Activated CD4-positive, alpha-beta T cell treated with anti-CD3 and anti-CD28 coated beads, Interleukin-2, amount 10 ng/mL, durations not matched to agents 24 days and 14 days (primary cell): ENCODE measurements around the gene TMEM235. TPM values are rescaled to one million over a fixed set of nuclear protein-coding genes. Genes with fewer than 3 reads are reported as not detected.

ENCODE experiments used
- DNase-seq: peaks from one replicate; pipeline ENCODE4 v3.0.0; 2022
- H3K27ac Mint-ChIP-seq: one replicate; pipeline ENCODE4 v1.8.0; 2022; ENCODE audit warnings: mild to moderate bottlenecking, mixed read lengths
- H3K27me3 Mint-ChIP-seq: one replicate; pipeline ENCODE4 v1.8.0; 2022; ENCODE audit warnings: mixed read lengths
- H3K36me3 Mint-ChIP-seq: one replicate; pipeline ENCODE4 v1.8.0; 2022; ENCODE audit warnings: low read depth, mild to moderate bottlenecking, mixed read lengths
- H3K4me1 Mint-ChIP-seq: one replicate; pipeline ENCODE4 v1.8.0; 2021; ENCODE audit warnings: mixed read lengths
- H3K4me3 Mint-ChIP-seq: one replicate; pipeline ENCODE4 v1.8.0; 2022; ENCODE audit warnings: mild to moderate bottlenecking, moderate library complexity, mixed read lengths
- H3K9me3 Mint-ChIP-seq: one replicate; pipeline ENCODE4 v1.8.0; 2021; ENCODE audit warnings: mixed read lengths
- intact Hi-C: fragments of 100-400 bp; cut with micrococcal nuclease; formaldehyde crosslinking; loops from one replicate; pipeline ENCODE4 v1.15.1; 2023
- total RNA-seq: library from RNA; stranded (reverse); gene quantifications from 2 replicates; pipeline ENCODE4 v1.2.3, GENCODE V29; 2022

Gene TMEM235
- total RNA-seq, 1 donor from 2014 or later: not detected

- H3K27me3 Mint-ChIP-seq: peaks cover 9% of the 10 kb centered on the region
- no peak for DNase-seq
- no peak overlapping the region for H3K27ac Mint-ChIP-seq
- H3K36me3 Mint-ChIP-seq: no peaks in the 10 kb centered on the region
- H3K9me3 Mint-ChIP-seq: no peaks in the 10 kb centered on the region
- H3K4me1 Mint-ChIP-seq: peaks cover 4% of the 10 kb centered on the region
- intact Hi-C loops: no loop called here
- no peak overlapping the region for H3K4me3 Mint-ChIP-seq
Observed at GRCh38 chr17:78237401-78238012, 6.1 kb downstream of the TMEM235 start.

GRCh38 chr17:78238823-78239488 lies 7.5 kb downstream of the TMEM235 start:
- H3K27ac Mint-ChIP-seq: no peak overlapping the region
- peaks cover 2% of the 10 kb centered on the region for H3K27me3 Mint-ChIP-seq
- no peaks in the 10 kb centered on the region for H3K9me3 Mint-ChIP-seq
- intact Hi-C loops: no loop called here
- no peak overlapping the region for H3K4me3 Mint-ChIP-seq
- no peaks in the 10 kb centered on the region for H3K4me1 Mint-ChIP-seq
- DNase-seq: no peak
- H3K36me3 Mint-ChIP-seq: no peaks in the 10 kb centered on the region

- H3K27ac Mint-ChIP-seq: no peak overlapping the region
- H3K9me3 Mint-ChIP-seq: no peaks in the 10 kb centered on the region
- H3K4me1 Mint-ChIP-seq: no peaks in the 10 kb centered on the region
- intact Hi-C loops: no loop called here
- H3K27me3 Mint-ChIP-seq: no peaks in the 10 kb centered on the region
- H3K36me3 Mint-ChIP-seq: no peaks in the 10 kb centered on the region
- no peak overlapping the region for H3K4me3 Mint-ChIP-seq
- DNase-seq: no peak
Observed at GRCh38 chr17:78239489-78239931, 8.1 kb downstream of the TMEM235 start.

GRCh38 chr17:78240012-78240655 lies 8.7 kb downstream of the TMEM235 start:
- Mint-ChIP-seq H3K27ac (no peak overlapping the region), H3K27me3 (no peaks in the 10 kb centered on the region), H3K4me1 (no peaks in the 10 kb centered on the region), H3K9me3 (no peaks in the 10 kb centered on the region), H3K4me3 (no peak overlapping the region), H3K36me3 (no peaks in the 10 kb centered on the region)
- DNase-seq: no peak
- intact Hi-C loops: no loop called here

GRCh38 chr17:78240839-78241238 lies 9.4 kb downstream of the TMEM235 start:
- H3K27me3 Mint-ChIP-seq: peaks cover 3% of the 10 kb centered on the region
- no peaks in the 10 kb centered on the region for H3K4me1 Mint-ChIP-seq

GRCh38 chr17:78241277-78242023 lies 10.0 kb downstream of the TMEM235 start:
- Mint-ChIP-seq H3K27me3 (peaks cover 3% of the 10 kb centered on the region), H3K9me3 (no peaks in the 10 kb centered on the region), H3K36me3 (no peaks in the 10 kb centered on the region), H3K4me1 (no peaks in the 10 kb centered on the region), H3K4me3 (no peak overlapping the region), H3K27ac (no peak overlapping the region)
- DNase-seq: no peak
- intact Hi-C loops: no loop called here

More at GRCh38 chr17:78240839-78241238, 9.4 kb downstream of the TMEM235 start:
- H3K36me3 Mint-ChIP-seq: no peaks in the 10 kb centered on the region
- H3K9me3 Mint-ChIP-seq: no peaks in the 10 kb centered on the region
- intact Hi-C loops: no loop called here
- H3K27ac Mint-ChIP-seq: no peak overlapping the region
- no peak overlapping the region for H3K4me3 Mint-ChIP-seq
- no peak for DNase-seq

GRCh38 chr17:78242024-78242742 lies 10.8 kb downstream of the TMEM235 start:
- Mint-ChIP-seq H3K36me3 (no peaks in the 10 kb centered on the region), H3K4me3 (no peak overlapping the region), H3K27ac (no peak overlapping the region), H3K4me1 (no peaks in the 10 kb centered on the region), H3K9me3 (no peaks in the 10 kb centered on the region), H3K27me3 (peaks cover 3% of the 10 kb centered on the region)
- intact Hi-C loops: no loop called here
- no peak for DNase-seq

GRCh38 chr17:78247304-78247703 lies 15.9 kb downstream of the TMEM235 start:
- no peak for DNase-seq
- H3K4me3 Mint-ChIP-seq: no peak overlapping the region

GRCh38 chr17:78248051-78248914 lies 16.9 kb downstream of the TMEM235 start:
- Mint-ChIP-seq H3K4me1 (peaks cover 25% of the 10 kb centered on the region), H3K4me3 (no peak overlapping the region), H3K27me3 (peaks cover 3% of the 10 kb centered on the region), H3K9me3 (no peaks in the 10 kb centered on the region), H3K27ac (no peak overlapping the region), H3K36me3 (no peaks in the 10 kb centered on the region)
- intact Hi-C loops: no loop called here
- no peak for DNase-seq

More at GRCh38 chr17:78247304-78247703, 15.9 kb downstream of the TMEM235 start:
- no peaks in the 10 kb centered on the region for H3K9me3 Mint-ChIP-seq
- no peak overlapping the region for H3K27ac Mint-ChIP-seq
- no peaks in the 10 kb centered on the region for H3K36me3 Mint-ChIP-seq
- peaks cover 15% of the 10 kb centered on the region for H3K4me1 Mint-ChIP-seq
- intact Hi-C loops: no loop called here
- H3K27me3 Mint-ChIP-seq: peaks cover 3% of the 10 kb centered on the region

GRCh38 chr17:78249074-78249817 lies 17.8 kb downstream of the TMEM235 start:
- intact Hi-C loops: no loop called here
- DNase-seq: no peak
- no peak overlapping the region for H3K4me3 Mint-ChIP-seq
- H3K4me1 Mint-ChIP-seq: peaks cover 28% of the 10 kb centered on the region
- no peaks in the 10 kb centered on the region for H3K36me3 Mint-ChIP-seq
- peaks cover 3% of the 10 kb centered on the region for H3K27me3 Mint-ChIP-seq
- no peaks in the 10 kb centered on the region for H3K9me3 Mint-ChIP-seq
- H3K27ac Mint-ChIP-seq: peak overlapping the region; percentile 29

GRCh38 chr17:78249818-78250806 lies 18.7 kb downstream of the TMEM235 start:
- Mint-ChIP-seq H3K9me3 (no peaks in the 10 kb centered on the region), H3K27me3 (peaks cover 3% of the 10 kb centered on the region)
- no peak for DNase-seq

More at GRCh38 chr17:78249818-78250806, 18.7 kb downstream of the TMEM235 start:
- H3K4me1 Mint-ChIP-seq: peaks cover 32% of the 10 kb centered on the region
- intact Hi-C loops: loop anchor here (2.0 to 5.0 kb wide), 5 partner anchors 37 to 228 kb away; no protein-coding TSS in a partner anchor
- no peaks in the 10 kb centered on the region for H3K36me3 Mint-ChIP-seq
- H3K27ac Mint-ChIP-seq: peak overlapping the region; percentile 29
- H3K4me3 Mint-ChIP-seq: no peak overlapping the region
